Neural progenitor cell (in vitro differentiated cells): ENCODE data around the gene RPS6KA2.

Experiments
- EZH2 ChIP-seq: fragments of 200-600 bp; sonication (generic); IDR thresholded peaks from 2 replicates; pipeline ENCODE4 v1.6.1; 2017; ENCODE audit warnings: antibody characterized with exemption, mild to moderate bottlenecking, moderate library complexity
- TF ChIP-seq, protein P1 (sequence below): fragments of 200-600 bp; sonication (generic); IDR thresholded peaks from 2 replicates; pipeline ENCODE4 v1.5.1; 2017; ENCODE audit warnings: antibody characterized with exemption, mild to moderate bottlenecking

- TF ChIP-seq, protein P1, sequence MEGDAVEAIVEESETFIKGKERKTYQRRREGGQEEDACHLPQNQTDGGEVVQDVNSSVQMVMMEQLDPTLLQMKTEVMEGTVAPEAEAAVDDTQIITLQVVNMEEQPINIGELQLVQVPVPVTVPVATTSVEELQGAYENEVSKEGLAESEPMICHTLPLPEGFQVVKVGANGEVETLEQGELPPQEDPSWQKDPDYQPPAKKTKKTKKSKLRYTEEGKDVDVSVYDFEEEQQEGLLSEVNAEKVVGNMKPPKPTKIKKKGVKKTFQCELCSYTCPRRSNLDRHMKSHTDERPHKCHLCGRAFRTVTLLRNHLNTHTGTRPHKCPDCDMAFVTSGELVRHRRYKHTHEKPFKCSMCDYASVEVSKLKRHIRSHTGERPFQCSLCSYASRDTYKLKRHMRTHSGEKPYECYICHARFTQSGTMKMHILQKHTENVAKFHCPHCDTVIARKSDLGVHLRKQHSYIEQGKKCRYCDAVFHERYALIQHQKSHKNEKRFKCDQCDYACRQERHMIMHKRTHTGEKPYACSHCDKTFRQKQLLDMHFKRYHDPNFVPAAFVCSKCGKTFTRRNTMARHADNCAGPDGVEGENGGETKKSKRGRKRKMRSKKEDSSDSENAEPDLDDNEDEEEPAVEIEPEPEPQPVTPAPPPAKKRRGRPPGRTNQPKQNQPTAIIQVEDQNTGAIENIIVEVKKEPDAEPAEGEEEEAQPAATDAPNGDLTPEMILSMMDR, result no peak
- no peak for TF ChIP-seq EZH2
These were observed 17.0 kb upstream of the RPS6KA2 start for GRCh38 chr6:166643891-166644590.
